GM12864 (cell line): ENCODE results near the gene RPRD1A.
"Not testable (repeated sequence)": the region's sequence is repeated elsewhere in the genome, so short reads cannot be mapped to it uniquely, and the experiment has no call there.

ENCODE experiments used
- DNase-seq: peaks from one replicate; pipeline ENCODE4 v3.0.0-alpha.2; 2011; ENCODE audit warnings: low read depth
- H3K4me3 ChIP-seq: 2 replicates; pipeline ENCODE4 v1.5.1; 2011; ENCODE audit warnings: mild to moderate bottlenecking, low read depth, low read length, control low read depth
- CTCF ChIP-seq: IDR thresholded peaks from 2 replicates; pipeline ENCODE4 v1.5.1; 2011; ENCODE audit warnings: low read depth, mild to moderate bottlenecking, moderate library complexity, low read length, control low read depth, inconsistent platforms; ENCODE audit errors: missing control alignments

Gene RPRD1A

GRCh38 chr18:36094431-36094830, 27.1 kb upstream of the RPRD1A start:
- no peak overlapping the region for H3K4me3 ChIP-seq
- TF ChIP-seq CTCF: no peak
- DNase-seq: no peak

- H3K4me3 ChIP-seq, DNase-seq: not testable (repeated sequence)
These were observed 24.8 kb upstream of the RPRD1A start for GRCh38 chr18:36092116-36092515.

GRCh38 chr18:36089001-36089400, 21.6 kb upstream of the RPRD1A start:
- DNase-seq: no peak
- no peak for TF ChIP-seq CTCF

GRCh38 chr18:36088256-36088655, 20.9 kb upstream of the RPRD1A start:
- no peak for TF ChIP-seq CTCF

More at GRCh38 chr18:36089001-36089400, 21.6 kb upstream of the RPRD1A start:
- H3K4me3 ChIP-seq: no peak overlapping the region

GRCh38 chr18:36086186-36086585, 18.8 kb upstream of the RPRD1A start:
- TF ChIP-seq CTCF: no peak
- DNase-seq: no peak
- H3K4me3 ChIP-seq: no peak overlapping the region

More at GRCh38 chr18:36088256-36088655, 20.9 kb upstream of the RPRD1A start:
- no peak for DNase-seq
- no peak overlapping the region for H3K4me3 ChIP-seq

- no peak for TF ChIP-seq CTCF
- no peak overlapping the region for H3K4me3 ChIP-seq
- DNase-seq: no peak
These were observed 17.8 kb upstream of the RPRD1A start for GRCh38 chr18:36085195-36085594.

- DNase-seq: no peak
- H3K4me3 ChIP-seq: no peak overlapping the region
- no peak for TF ChIP-seq CTCF
These were observed 16.4 kb upstream of the RPRD1A start for GRCh38 chr18:36083729-36084128.

- DNase-seq, H3K4me3 ChIP-seq: not testable (repeated sequence)
These were observed 13.8 kb upstream of the RPRD1A start for GRCh38 chr18:36081118-36081517.
